GM21529 (cell line): ENCODE data around the gene INPPL1.

ENCODE experiments used
- ATAC-seq: cut with Tn5 transposase; IDR thresholded peaks from one replicate; pipeline ENCODE4 v1.9.1; 2021; ENCODE audit not compliant: unreplicated experiment

The INPPL1 gene

GRCh38 chr11:72280726-72281315 lies 56.3 kb downstream of the INPPL1 start:
- ATAC-seq, result no peak

GRCh38 chr11:72283947-72284346 lies 59.4 kb downstream of the INPPL1 start:
- ATAC-seq, result no peak

GRCh38 chr11:72287293-72287692 lies 62.7 kb downstream of the INPPL1 start:
- no peak for ATAC-seq
